Lower leg skin (tissue), 4 donors: ENCODE data around the gene SPATA2L. TPM values are rescaled to one million over a fixed set of nuclear protein-coding genes. Genes with fewer than 3 reads are reported as not detected.

Experiments used
- DNase-seq, 2 donors: peaks; one replicate each; pipeline ENCODE4 v3.0.0-alpha.2; 2019; ENCODE audit warnings: low spot score in 2 of 2
- H3K4me3 ChIP-seq: fragments of 200-600 bp; sonication (generic); 2 replicates; pipeline ENCODE4 v1.5.1; 2017; ENCODE audit warnings: mild to moderate bottlenecking, low read depth; ENCODE audit not compliant: poor library complexity, severe bottlenecking
- POLR2A ChIP-seq, 2 donors: fragments of 450-650 bp; IDR thresholded peaks; one replicate each; pipeline ENCODE4 v1.6.1; 2016 to 2017; ENCODE audit warnings: antibody characterized with exemption in 2 of 2, mild to moderate bottlenecking in 1 of 2, moderate library complexity in 1 of 2
- WGBS, 2 donors: methylation state at CpG; one replicate each; pipeline ENCODE4 v1.1.5; 2018; 5-methylcytosine and 5-hydroxymethylcytosine counted together
- intact Hi-C: fragments of 100-400 bp; cut with DNase I; formaldehyde crosslinking; loops from one replicate; pipeline ENCODE4 v1.15.0; 2023; ENCODE audit warnings: low total_unique reads
- total RNA-seq, 4 donors: library from RNA; depleted of rRNA; stranded (reverse); fragments of >200 nt; gene quantifications; one replicate each; pipeline ENCODE4 v1.1.0, GENCODE V29; 2016
- TF ChIP-seq, protein P1 (sequence below), 3 donors: fragments of 450-650 bp; IDR thresholded peaks; one replicate each; pipeline ENCODE4 v1.5.1; 2016; ENCODE audit warnings: antibody characterized with exemption in 3 of 3, mild to moderate bottlenecking in 3 of 3, moderate library complexity in 2 of 3

Gene SPATA2L
- total RNA-seq, 4 donors from 2014 or later: 18.3 to 34.6 (median 28.4) TPM

DNA sequence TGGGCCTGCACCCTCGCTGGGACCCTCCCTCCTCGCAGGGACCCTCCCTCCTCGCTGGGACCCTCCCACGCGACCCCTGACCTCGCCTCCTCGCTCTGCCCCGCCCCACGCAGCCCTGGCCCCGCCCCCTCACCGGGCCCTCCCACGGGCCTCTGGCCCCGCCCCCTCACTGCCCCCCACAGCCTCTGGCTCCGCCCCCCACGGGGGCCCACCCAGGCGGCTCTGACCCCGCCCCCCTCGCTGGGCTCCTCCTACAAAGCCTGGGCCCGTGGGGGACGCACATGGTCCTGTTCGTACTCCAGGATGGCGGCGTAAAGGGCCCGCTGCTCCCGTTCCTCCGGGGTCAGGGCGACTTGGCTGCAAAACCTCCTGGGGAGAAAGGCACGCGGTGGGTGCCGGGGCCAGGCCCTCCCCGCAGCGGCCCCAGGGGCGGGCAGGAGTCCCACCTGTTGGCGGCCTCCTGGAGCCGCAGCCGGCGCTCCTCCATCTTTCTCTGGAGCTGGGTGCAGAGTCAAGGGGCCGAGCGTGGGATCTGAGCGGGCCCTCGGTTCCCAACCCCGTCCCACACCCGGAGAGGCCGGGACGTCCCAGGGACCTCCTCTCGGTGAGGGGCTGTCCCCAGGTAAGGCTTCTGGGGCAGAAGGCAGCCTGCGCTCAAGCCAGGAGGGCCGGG is 10.2 kb upstream of the SPATA2L start:
- no peak for DNase-seq
- H3K4me3 ChIP-seq: peak overlapping the region; percentile 12
- TF ChIP-seq, protein P1, sequence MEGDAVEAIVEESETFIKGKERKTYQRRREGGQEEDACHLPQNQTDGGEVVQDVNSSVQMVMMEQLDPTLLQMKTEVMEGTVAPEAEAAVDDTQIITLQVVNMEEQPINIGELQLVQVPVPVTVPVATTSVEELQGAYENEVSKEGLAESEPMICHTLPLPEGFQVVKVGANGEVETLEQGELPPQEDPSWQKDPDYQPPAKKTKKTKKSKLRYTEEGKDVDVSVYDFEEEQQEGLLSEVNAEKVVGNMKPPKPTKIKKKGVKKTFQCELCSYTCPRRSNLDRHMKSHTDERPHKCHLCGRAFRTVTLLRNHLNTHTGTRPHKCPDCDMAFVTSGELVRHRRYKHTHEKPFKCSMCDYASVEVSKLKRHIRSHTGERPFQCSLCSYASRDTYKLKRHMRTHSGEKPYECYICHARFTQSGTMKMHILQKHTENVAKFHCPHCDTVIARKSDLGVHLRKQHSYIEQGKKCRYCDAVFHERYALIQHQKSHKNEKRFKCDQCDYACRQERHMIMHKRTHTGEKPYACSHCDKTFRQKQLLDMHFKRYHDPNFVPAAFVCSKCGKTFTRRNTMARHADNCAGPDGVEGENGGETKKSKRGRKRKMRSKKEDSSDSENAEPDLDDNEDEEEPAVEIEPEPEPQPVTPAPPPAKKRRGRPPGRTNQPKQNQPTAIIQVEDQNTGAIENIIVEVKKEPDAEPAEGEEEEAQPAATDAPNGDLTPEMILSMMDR (IDR thresholded peaks at IDR 0.05): no peak
- no peak for TF ChIP-seq POLR2A (IDR thresholded peaks at IDR 0.05)
- intact Hi-C loops: no loop called here
- WGBS, 2 donors: 0 to 3% methylated on average over 12 to 21 of the region's 48 CpGs

DNA sequence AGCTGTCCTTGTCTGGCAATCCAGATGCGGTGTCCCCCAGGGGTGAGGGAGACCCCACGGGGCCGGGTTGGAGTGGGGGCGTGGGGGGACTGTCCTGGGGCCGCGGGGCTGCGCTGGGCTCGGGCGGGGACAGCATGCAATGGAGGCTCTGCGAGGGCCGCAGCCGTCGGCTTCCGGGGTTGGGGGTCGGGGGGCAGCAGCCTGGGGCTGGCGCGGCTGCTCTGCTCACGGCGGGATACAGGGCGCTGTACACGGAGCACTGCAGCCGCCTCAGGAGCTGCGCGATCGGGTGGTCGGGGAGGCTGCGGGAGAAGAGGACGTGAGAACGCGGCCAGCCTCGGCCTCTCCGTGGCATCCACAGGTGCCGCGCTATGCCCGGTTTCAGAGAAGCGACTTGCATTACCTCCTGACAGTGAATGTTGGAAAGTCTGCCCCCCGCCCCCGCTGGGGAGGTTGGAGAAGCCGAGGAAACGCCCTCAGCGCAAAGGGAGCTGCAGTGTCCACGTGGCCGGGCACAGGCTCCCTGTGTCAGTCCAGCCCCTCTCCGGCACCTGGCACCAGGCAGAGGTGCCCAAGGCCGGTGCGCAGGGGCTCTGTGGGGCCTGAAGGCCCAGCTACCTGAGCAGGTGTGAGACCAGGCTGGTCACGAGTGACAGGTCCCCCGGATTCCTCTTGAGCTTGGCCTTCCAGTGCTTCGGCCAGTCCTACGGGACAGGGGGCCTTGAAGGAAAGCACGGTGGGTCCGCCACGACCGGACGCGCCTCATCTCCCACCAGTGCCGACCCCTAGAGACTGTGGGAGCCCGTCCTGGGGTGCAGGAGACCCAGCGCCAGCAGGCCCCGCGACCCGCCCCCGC is 9.4 kb upstream of the SPATA2L start:
- no peak for DNase-seq
- TF ChIP-seq POLR2A (IDR thresholded peaks at IDR 0.05): no peak
- TF ChIP-seq, protein P1 (IDR thresholded peaks at IDR 0.05): no peak
- no peak overlapping the region for H3K4me3 ChIP-seq
- WGBS, 2 donors: 82 to 85% methylated on average over 24 to 50 of the region's 63 CpGs
- intact Hi-C loops: no loop called here

DNA sequence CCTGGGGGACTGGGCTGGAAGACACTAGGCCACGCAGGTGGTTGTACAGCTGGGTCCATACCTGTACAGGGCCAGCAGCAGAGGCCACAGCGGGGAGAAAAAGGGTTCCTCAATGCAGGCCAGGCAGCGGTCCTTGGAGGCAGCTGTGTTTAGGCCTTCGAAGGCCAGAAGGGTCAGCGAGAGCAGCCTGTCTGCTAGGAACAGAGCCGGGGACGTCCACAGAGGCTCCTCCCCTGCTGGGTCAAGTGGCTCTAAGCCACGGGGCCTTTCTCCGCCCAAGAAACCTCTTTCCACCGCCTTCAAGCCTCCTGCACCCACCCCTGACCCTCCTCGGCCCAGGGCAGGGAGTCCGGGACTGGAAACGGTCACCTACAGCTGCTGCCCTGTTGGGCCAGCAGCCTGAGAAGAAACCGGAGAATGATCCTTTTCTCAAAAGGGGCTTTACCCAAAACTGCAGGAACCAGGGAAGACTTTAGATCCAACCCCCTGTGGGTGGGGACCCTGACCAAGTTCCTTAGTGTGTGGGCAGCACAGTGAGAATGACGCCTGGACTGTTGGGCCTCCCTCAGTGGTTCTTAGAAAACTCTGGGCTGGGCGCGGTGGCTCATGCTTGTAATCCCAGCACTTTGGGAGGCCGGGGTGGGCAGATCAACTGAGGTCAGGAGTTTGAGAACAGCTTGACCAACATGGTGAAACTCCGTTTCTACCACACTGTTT is 8.4 kb upstream of the SPATA2L start:
- intact Hi-C loops: loop anchor here (5.0 to 10.0 kb wide), 2 partner anchors 82 to 155 kb away; no protein-coding TSS in a partner anchor

DNA sequence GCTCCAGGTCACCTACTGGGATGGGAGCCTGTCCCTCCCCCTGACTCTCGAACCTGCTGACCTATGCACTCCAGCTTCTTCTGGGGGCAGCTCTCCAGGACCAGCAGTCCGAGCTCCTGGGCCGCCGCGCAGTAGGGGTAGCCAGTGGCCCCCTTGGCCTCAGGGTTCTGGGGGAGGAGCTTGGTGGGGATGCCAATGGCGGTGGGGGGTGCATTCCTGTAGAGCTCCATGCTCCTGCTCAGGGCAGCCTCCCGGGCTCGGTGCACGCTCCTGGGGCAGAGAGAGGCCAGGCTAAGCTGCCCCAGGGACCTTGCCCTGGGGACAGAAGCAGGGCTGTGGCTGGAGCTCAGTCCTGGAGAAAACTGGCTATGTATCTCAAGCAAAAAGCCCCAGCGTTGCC is 7.7 kb upstream of the SPATA2L start:
- intact Hi-C loops: loop anchor here (5.0 to 10.0 kb wide), 2 partner anchors 83 to 156 kb away; no protein-coding TSS in a partner anchor
- H3K4me3 ChIP-seq: no peak overlapping the region
- DNase-seq: no peak
- TF ChIP-seq, protein P1 (IDR thresholded peaks at IDR 0.05): no peak
- no peak for TF ChIP-seq POLR2A (IDR thresholded peaks at IDR 0.05)
- WGBS, 2 donors: 95 to 96% methylated on average over 6 to 8 of the region's 10 CpGs

More for the DNA sequence above, 8.4 kb upstream of the SPATA2L start:
- TF ChIP-seq, protein P1 (IDR thresholded peaks at IDR 0.05): no peak
- TF ChIP-seq POLR2A (IDR thresholded peaks at IDR 0.05): no peak
- no peak overlapping the region for H3K4me3 ChIP-seq
- WGBS, 2 donors: 83 to 86% methylated on average over 17 to 19 of the region's 19 CpGs
- no peak for DNase-seq

DNA sequence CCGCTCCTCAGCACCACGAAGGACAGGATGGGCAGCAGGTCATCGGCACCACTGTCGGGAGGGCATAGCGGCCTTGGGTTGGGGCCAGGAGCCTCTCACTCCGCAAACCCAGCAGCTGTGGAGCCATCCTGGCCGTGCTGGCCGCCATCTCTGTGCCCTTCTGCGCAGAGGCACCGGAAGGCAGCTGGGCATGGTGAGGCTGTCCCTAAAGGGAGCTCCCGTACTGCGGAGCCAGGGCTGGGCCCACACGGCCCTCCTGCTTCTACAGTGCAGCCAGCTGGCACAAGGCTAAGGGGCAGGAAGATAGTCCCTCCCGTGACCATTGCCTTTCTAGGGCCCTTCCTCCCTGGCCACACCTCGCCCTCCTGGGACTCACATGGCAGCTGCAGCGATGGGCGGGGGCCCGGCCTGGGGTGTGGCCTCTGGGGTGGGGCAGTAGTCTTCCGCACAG is 7.0 kb upstream of the SPATA2L start:
- intact Hi-C loops: loop anchor here (5.0 to 10.0 kb wide), 2 partner anchors 84 to 156 kb away; no protein-coding TSS in a partner anchor

More for the DNA sequence above, 7.0 kb upstream of the SPATA2L start:
- H3K4me3 ChIP-seq: no peak overlapping the region
- TF ChIP-seq POLR2A (IDR thresholded peaks at IDR 0.05): no peak
- TF ChIP-seq, protein P1 (IDR thresholded peaks at IDR 0.05): no peak
- 67 to 76% methylated on average over 10 to 17 of the region's 19 CpGs for WGBS, 2 donors
- DNase-seq: no peak
